H9 (cell line): ENCODE measurements around the gene PLA2G4E. TPM values are rescaled to one million over a fixed set of nuclear protein-coding genes. Genes with fewer than 3 reads are reported as not detected.

Source experiments
- DNase-seq: peaks from one replicate; pipeline ENCODE4 v3.0.0-alpha.2; 2017
- H2AFZ ChIP-seq: one replicate; pipeline ENCODE4 v1.6.1; 2013; ENCODE audit warnings: mild to moderate bottlenecking, low read length, control low read depth, moderate library complexity
- H2AK5ac ChIP-seq: 2 replicates; pipeline ENCODE4 v1.6.1; 2013; ENCODE audit warnings: low read length, control low read depth, mixed read lengths; ENCODE audit not compliant: insufficient read length
- H2BK120ac ChIP-seq: one replicate; pipeline ENCODE4 v1.6.1; 2013; ENCODE audit warnings: low read depth, mild to moderate bottlenecking, low read length, control low read depth, inconsistent platforms; ENCODE audit not compliant: poor library complexity, severe bottlenecking
- H2BK12ac ChIP-seq: 2 replicates; pipeline ENCODE4 v1.6.1; 2013; ENCODE audit warnings: low read length, control low read depth, mixed read lengths, low read depth; ENCODE audit not compliant: insufficient read length
- H2BK15ac ChIP-seq: 2 replicates; pipeline ENCODE4 v1.6.1; 2013; ENCODE audit warnings: low read depth, low read length, control low read depth
- H2BK20ac ChIP-seq: one replicate; pipeline ENCODE4 v1.6.1; 2013; ENCODE audit warnings: low read depth, mild to moderate bottlenecking, low read length, control low read depth, inconsistent platforms; ENCODE audit not compliant: poor library complexity, severe bottlenecking
- H2BK5ac ChIP-seq: 2 replicates; pipeline ENCODE4 v1.6.1; 2013; ENCODE audit warnings: low read length, control low read depth, mixed read lengths; ENCODE audit not compliant: insufficient read length
- H3K14ac ChIP-seq: 2 replicates; pipeline ENCODE4 v1.6.1; 2013; ENCODE audit warnings: low read length, control low read depth; ENCODE audit not compliant: insufficient read depth
- H3K18ac ChIP-seq: 2 replicates; pipeline ENCODE4 v1.6.1; 2013; ENCODE audit warnings: low read depth, mild to moderate bottlenecking, mixed read lengths, low read length, control low read depth; ENCODE audit not compliant: insufficient read length
- H3K23ac ChIP-seq: 2 replicates; pipeline ENCODE4 v1.6.1; 2013; ENCODE audit warnings: low read length, control low read depth, mixed read lengths, low read depth; ENCODE audit not compliant: insufficient read length
- H3K23me2 ChIP-seq: 2 replicates; pipeline ENCODE4 v1.6.1; 2013; ENCODE audit warnings: low read depth, mild to moderate bottlenecking, mixed read lengths, low read length, control low read depth; ENCODE audit not compliant: insufficient read length, poor library complexity, severe bottlenecking
- H3K27ac ChIP-seq: 2 replicates; pipeline ENCODE4 v1.5.1; 2013; ENCODE audit warnings: low read length, control low read depth, mixed read lengths, low read depth; ENCODE audit not compliant: insufficient read length
- H3K27me3 ChIP-seq: 2 replicates; pipeline ENCODE4 v1.6.1; 2013; ENCODE audit warnings: low read length, control low read depth, inconsistent platforms; ENCODE audit not compliant: insufficient read depth
- H3K4ac ChIP-seq: 2 replicates; pipeline ENCODE4 v1.6.1; 2013; ENCODE audit warnings: low read depth, mild to moderate bottlenecking, control low read depth, inconsistent platforms, low read length, moderate library complexity
- H3K4me1 ChIP-seq: 2 replicates; pipeline ENCODE4 v1.6.1; 2013; ENCODE audit warnings: low read length, control low read depth, inconsistent platforms; ENCODE audit not compliant: insufficient read depth
- H3K4me2 ChIP-seq: 2 replicates; pipeline ENCODE4 v1.6.1; 2013; ENCODE audit warnings: low read length, control low read depth, mixed read lengths; ENCODE audit not compliant: insufficient read length, insufficient read depth
- H3K56ac ChIP-seq: 2 replicates; pipeline ENCODE4 v1.6.1; 2013; ENCODE audit warnings: low read depth, mild to moderate bottlenecking, mixed read lengths, low read length, control low read depth; ENCODE audit not compliant: insufficient read length
- H3K79me1 ChIP-seq: 2 replicates; pipeline ENCODE4 v1.6.1; 2013; ENCODE audit warnings: low read depth, mild to moderate bottlenecking, moderate library complexity, low read length, control low read depth, inconsistent platforms; ENCODE audit not compliant: insufficient read depth, poor library complexity, severe bottlenecking
- H3K79me2 ChIP-seq: 2 replicates; pipeline ENCODE4 v1.6.1; 2013; ENCODE audit warnings: low read length, control low read depth, inconsistent platforms; ENCODE audit not compliant: insufficient read depth
- H3K9ac ChIP-seq: 2 replicates; pipeline ENCODE4 v1.6.1; 2013; ENCODE audit warnings: low read length, control low read depth, mixed read lengths; ENCODE audit not compliant: insufficient read length; ENCODE audit errors: extremely low read depth
- H3K9me3 ChIP-seq: one replicate; pipeline ENCODE4 v1.6.1; 2013; ENCODE audit warnings: low read depth, low read length, inconsistent platforms; ENCODE audit not compliant: control insufficient read depth
- H3T11ph ChIP-seq: one replicate; pipeline ENCODE4 v1.6.1; 2013; ENCODE audit warnings: mild to moderate bottlenecking, low read length, control low read depth, inconsistent platforms
- H4K20me1 ChIP-seq: one replicate; pipeline ENCODE4 v1.6.1; 2013; ENCODE audit not compliant: control insufficient read depth, insufficient read length, insufficient read depth
- H4K5ac ChIP-seq: 2 replicates; pipeline ENCODE4 v1.6.1; 2013; ENCODE audit warnings: low read depth, mild to moderate bottlenecking, mixed read lengths, low read length, control low read depth; ENCODE audit not compliant: insufficient read length
- H4K8ac ChIP-seq: replicated peaks from 2 replicates; pipeline ENCODE4 v1.6.1; 2013; ENCODE audit warnings: low read length, control low read depth, mixed read lengths, low read depth; ENCODE audit not compliant: insufficient read length
- H4K91ac ChIP-seq: 2 replicates; pipeline ENCODE4 v1.6.1; 2013; ENCODE audit warnings: low read depth, mild to moderate bottlenecking, moderate library complexity, mixed read lengths, low read length, control low read depth; ENCODE audit not compliant: insufficient read length
- H3K27ac Mint-ChIP-seq, 3 experiments: 2 replicates in 2 of 3; 3 replicates in 1 of 3; pipeline ENCODE4 v1.8.0; 2020 to 2021; ENCODE audit warnings: mixed read lengths in 3 of 3, mild to moderate bottlenecking in 1 of 3, moderate library complexity in 1 of 3
- H3K27me3 Mint-ChIP-seq: 2 replicates; pipeline ENCODE4 v1.8.0; 2021; ENCODE audit warnings: low read depth, mild to moderate bottlenecking, moderate library complexity, mixed read lengths
- H3K36me3 Mint-ChIP-seq, 3 experiments: 2 replicates in 2 of 3; 3 replicates in 1 of 3; pipeline ENCODE4 v1.8.0; 2020 to 2021; ENCODE audit warnings: low read depth in 3 of 3, mixed read lengths in 3 of 3; ENCODE audit not compliant: insufficient read depth in 1 of 3
- H3K4me1 Mint-ChIP-seq, 2 experiments: 2 replicates each; pipeline ENCODE4 v1.8.0; 2020; ENCODE audit warnings: mixed read lengths in 2 of 2
- H3K4me3 Mint-ChIP-seq, 2 experiments: 2 replicates in 1 of 2; 3 replicates in 1 of 2; pipeline ENCODE4 v1.8.0; 2020 to 2021; ENCODE audit warnings: mild to moderate bottlenecking in 2 of 2, mixed read lengths in 2 of 2, moderate library complexity in 1 of 2
- H3K9me3 Mint-ChIP-seq, 2 experiments: 2 replicates in 1 of 2; 3 replicates in 1 of 2; pipeline ENCODE4 v1.8.0; 2020; ENCODE audit warnings: mild to moderate bottlenecking in 2 of 2, mixed read lengths in 2 of 2, moderate library complexity in 1 of 2
- WGBS: extraction: QIAGEN DNeasy Blood & Tissue Kit; methylation state at CpG from one replicate; pipeline ENCODE4 v1.1.7; 2013; ENCODE audit warnings: missing lambda C conversion rate, low lambda C conversion rate, mixed read lengths; ENCODE audit not compliant: insufficient read length; ENCODE audit errors: extremely low coverage; 5-methylcytosine and 5-hydroxymethylcytosine counted together
- total RNA-seq: library from RNA; stranded (reverse); gene quantifications from 2 replicates; pipeline ENCODE4 v1.2.1, GENCODE V29; 2021
- TF ChIP-seq, protein P1 (sequence below): fragments of 200-600 bp; sonication (generic); conservative IDR thresholded peaks from 3 replicates; pipeline ENCODE4 v1.8.0; 2021; ENCODE audit warnings: antibody characterized with exemption, mild to moderate bottlenecking

PLA2G4E gene
- total RNA-seq, 1 experiment from 2014 or later: not detected

DNA sequence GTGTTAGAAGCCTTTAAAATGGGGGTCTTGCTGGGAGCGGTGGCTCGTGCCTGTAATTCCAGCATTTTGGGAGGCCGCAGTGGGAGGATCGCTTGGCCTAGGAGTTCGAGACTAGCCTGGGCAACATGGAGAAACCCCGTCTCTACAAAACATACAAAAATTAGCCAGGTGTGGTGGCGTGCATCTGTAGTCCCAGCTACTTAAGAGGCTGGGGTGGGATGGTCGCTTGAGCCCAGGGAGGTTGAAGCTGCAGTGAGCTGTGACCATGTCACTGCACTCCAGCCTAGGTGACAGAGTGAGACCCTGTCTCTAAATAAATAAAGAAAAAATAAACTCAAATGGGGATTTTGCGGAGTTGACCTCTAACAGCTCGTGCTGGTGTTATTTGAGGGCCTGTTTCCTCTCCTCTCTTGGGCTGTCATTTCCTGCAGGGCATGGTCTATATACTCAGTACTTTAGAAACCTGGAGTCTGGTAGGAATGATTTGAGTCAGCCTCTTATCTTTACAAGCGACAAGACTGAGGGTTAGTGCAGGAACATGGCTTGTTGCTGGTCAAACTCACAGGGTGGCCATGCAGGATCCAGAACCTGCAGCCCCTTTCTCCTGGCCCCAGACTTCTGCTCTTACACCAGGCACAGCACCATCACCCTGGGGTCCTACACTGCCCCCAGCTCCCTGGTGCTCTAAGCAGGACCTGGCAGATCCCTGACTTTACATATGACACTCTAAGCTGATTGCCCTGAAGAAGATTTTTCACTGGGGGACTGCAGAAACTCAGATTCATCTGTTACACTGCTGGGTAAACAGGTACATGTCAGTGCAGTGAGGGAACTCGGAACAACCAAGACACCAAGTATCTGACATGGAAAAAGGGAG lies 63.6 kb downstream of the PLA2G4E start:
- Histone ChIP-seq H2AK5ac (no peak overlapping the region), H2BK15ac (no peak overlapping the region), H3K23ac (no peak overlapping the region), H3K79me1 (peaks cover 8% of the 10 kb centered on the region), H3K27ac (no peak overlapping the region), H3K79me2 (no peaks in the 10 kb centered on the region; the same call in 1 of the 2 replicates), H2BK120ac (no peak overlapping the region), H2AFZ (no peak overlapping the region), H2BK12ac (no peak overlapping the region), H3K27me3 (no peaks in the 10 kb centered on the region), H3K56ac (no peak overlapping the region), H3K18ac (no peak overlapping the region), H3K9ac (no peak overlapping the region), H4K20me1 (no peaks in the 10 kb centered on the region), H4K5ac (no peak overlapping the region), H3K4me2 (no peak overlapping the region), H3T11ph (no peak overlapping the region), H2BK20ac (no peak overlapping the region), H4K91ac (no peak overlapping the region), H3K4me1 (no peaks in the 10 kb centered on the region), H4K8ac (no peak overlapping the region), H3K14ac (no peak overlapping the region), H2BK5ac (no peak overlapping the region), H3K9me3 (no peaks in the 10 kb centered on the region), H3K23me2 (no peaks in the 10 kb centered on the region), H3K4ac (no peak overlapping the region)
- WGBS: no CpG with 5 or more reads among the region's 12 CpGs
- peaks cover 10 to 15% of the 10 kb centered on the region in 2 experiments for H3K4me1 Mint-ChIP-seq
- TF ChIP-seq, protein P1, sequence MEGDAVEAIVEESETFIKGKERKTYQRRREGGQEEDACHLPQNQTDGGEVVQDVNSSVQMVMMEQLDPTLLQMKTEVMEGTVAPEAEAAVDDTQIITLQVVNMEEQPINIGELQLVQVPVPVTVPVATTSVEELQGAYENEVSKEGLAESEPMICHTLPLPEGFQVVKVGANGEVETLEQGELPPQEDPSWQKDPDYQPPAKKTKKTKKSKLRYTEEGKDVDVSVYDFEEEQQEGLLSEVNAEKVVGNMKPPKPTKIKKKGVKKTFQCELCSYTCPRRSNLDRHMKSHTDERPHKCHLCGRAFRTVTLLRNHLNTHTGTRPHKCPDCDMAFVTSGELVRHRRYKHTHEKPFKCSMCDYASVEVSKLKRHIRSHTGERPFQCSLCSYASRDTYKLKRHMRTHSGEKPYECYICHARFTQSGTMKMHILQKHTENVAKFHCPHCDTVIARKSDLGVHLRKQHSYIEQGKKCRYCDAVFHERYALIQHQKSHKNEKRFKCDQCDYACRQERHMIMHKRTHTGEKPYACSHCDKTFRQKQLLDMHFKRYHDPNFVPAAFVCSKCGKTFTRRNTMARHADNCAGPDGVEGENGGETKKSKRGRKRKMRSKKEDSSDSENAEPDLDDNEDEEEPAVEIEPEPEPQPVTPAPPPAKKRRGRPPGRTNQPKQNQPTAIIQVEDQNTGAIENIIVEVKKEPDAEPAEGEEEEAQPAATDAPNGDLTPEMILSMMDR: no peak
- no peak overlapping the region for H3K4me3 Mint-ChIP-seq
- no peaks in the 10 kb centered on the region for H3K27me3 Mint-ChIP-seq
- DNase-seq: no peak
- H3K9me3 Mint-ChIP-seq: peaks cover 2 to 5% of the 10 kb centered on the region in 2 experiments; a peak in 4 of 5 replicates
- H3K36me3 Mint-ChIP-seq: peaks cover 19 to 33% (median 24%) of the 10 kb centered on the region in 3 experiments; a peak in 6 of 7 replicates
- peak overlapping the region; percentile 28 to 59 (median 41); a peak in 5 of 7 replicates for H3K27ac Mint-ChIP-seq
